A673 (cell line): ENCODE data around the gene LETMD1. TPM values are rescaled to one million over a fixed set of nuclear protein-coding genes. Genes with fewer than 3 reads are reported as not detected.

Experiments used
- BruUV-seq: library from RNA; stranded (reverse); fragments of 400-500 nt; replicated peaks from 2 replicates; lab custom pipeline; 2021; lab: Mats Ljungman, UMichigan
- CTCF ChIA-PET: fragments of 300-600 bp; sonication (Branson Sonifier 250); formaldehyde crosslinking; loops from one replicate; lab custom pipeline; 2022; ENCODE audit warnings: antibody characterized with exemption; lab: Charles Lee
- POLR2A ChIA-PET: fragments of 300-600 bp; sonication (Branson Sonifier 250); formaldehyde crosslinking; loops from one replicate; lab custom pipeline; 2022; ENCODE audit warnings: antibody characterized with exemption; ENCODE audit not compliant: low non-redundant PET; lab: Charles Lee
- DNase-seq: peaks from one replicate; pipeline ENCODE4 v3.0.0-alpha.2; 2015; ENCODE audit warnings: low spot score
- H3K27ac ChIP-seq: fragments of 200-600 bp; sonication (generic); 2 replicates; pipeline ENCODE4 v1.5.1; 2016; ENCODE audit warnings: mixed run types, low read depth, mild to moderate bottlenecking, mixed read lengths, antibody characterized with exemption, low read length; ENCODE audit not compliant: poor library complexity, severe bottlenecking
- H3K27me3 ChIP-seq: fragments of 200-600 bp; sonication (generic); replicated peaks from 2 replicates; pipeline ENCODE4 v1.6.1; 2017; ENCODE audit warnings: mixed run types, low read depth, mild to moderate bottlenecking, mixed read lengths, antibody characterized with exemption, low read length; ENCODE audit not compliant: insufficient read depth, poor library complexity
- H3K36me3 ChIP-seq: fragments of 200-600 bp; sonication (generic); 2 replicates; pipeline ENCODE4 v1.6.1; 2016; ENCODE audit warnings: mixed run types, mild to moderate bottlenecking, mixed read lengths, antibody characterized with exemption, low read length; ENCODE audit not compliant: insufficient read depth, poor library complexity, severe bottlenecking
- H3K4me1 ChIP-seq: fragments of 200-600 bp; sonication (generic); 2 replicates; pipeline ENCODE4 v1.6.1; 2017; ENCODE audit warnings: mixed run types, mild to moderate bottlenecking, mixed read lengths, antibody characterized with exemption, low read length; ENCODE audit not compliant: insufficient read depth, poor library complexity, severe bottlenecking
- H3K4me3 ChIP-seq: fragments of 200-600 bp; sonication (generic); 2 replicates; pipeline ENCODE4 v1.5.1; 2016; ENCODE audit warnings: low read depth, mixed run types, mild to moderate bottlenecking, mixed read lengths, low read length; ENCODE audit not compliant: poor library complexity, severe bottlenecking
- H3K9me3 ChIP-seq: fragments of 200-600 bp; sonication (generic); 2 replicates; pipeline ENCODE4 v1.6.1; 2016; ENCODE audit warnings: mixed run types, low read depth, mild to moderate bottlenecking, mixed read lengths, antibody characterized with exemption, low read length; ENCODE audit not compliant: poor library complexity, severe bottlenecking
- CTCF ChIP-seq: fragments of 300-800, 200-600 bp; sonication (generic); conservative IDR thresholded peaks from 2 replicates; pipeline ENCODE4 v1.5.1; 2017; ENCODE audit warnings: low read depth, mild to moderate bottlenecking, antibody characterized with exemption, low read length, moderate library complexity, mixed read lengths
- EZH2 ChIP-seq: fragments of 200-600 bp; sonication (generic); IDR thresholded peaks from 2 replicates; pipeline ENCODE4 v1.6.1; 2017; ENCODE audit warnings: borderline replicate concordance, low read depth, mild to moderate bottlenecking, mixed read lengths, antibody characterized with exemption, low read length; ENCODE audit not compliant: poor library complexity, severe bottlenecking
- intact Hi-C: fragments of 100-400 bp; cut with micrococcal nuclease; formaldehyde crosslinking; loops from one replicate; pipeline ENCODE4 v1.10.0; 2022; ENCODE audit not compliant: unreplicated experiment
- total RNA-seq: library from RNA; stranded (reverse); gene quantifications from 2 replicates; pipeline ENCODE4 v1.2.3, GENCODE V29; 2021

Gene LETMD1
- total RNA-seq, 1 experiment from 2014 or later: 60.3 TPM

GRCh38 chr12:51005671-51006070 lies 42.5 kb upstream of the LETMD1 start:
- H3K4me3 ChIP-seq: no peak overlapping the region
- no peak for DNase-seq
- CTCF ChIA-PET: no interaction called here
- H3K9me3 ChIP-seq: no peaks in the 10 kb centered on the region
- no peaks in the 10 kb centered on the region for H3K27me3 ChIP-seq
- intact Hi-C loops: no loop called here
- BruUV-seq: no TSS peak
- peaks cover 18% of the 10 kb centered on the region for H3K4me1 ChIP-seq
- POLR2A ChIA-PET: no interaction called here
- TF ChIP-seq CTCF (no peak), EZH2 (no peak)
- peaks cover 16% of the 10 kb centered on the region for H3K36me3 ChIP-seq
- no peak overlapping the region for H3K27ac ChIP-seq

- intact Hi-C loops: no loop called here
- TF ChIP-seq CTCF: no peak
- no peak overlapping the region for H3K27ac ChIP-seq
- BruUV-seq: no TSS peak
- ChIA-PET CTCF (no interaction called here), POLR2A (no interaction called here)
- H3K4me1 ChIP-seq: peaks cover 34% of the 10 kb centered on the region
- no peak overlapping the region for H3K4me3 ChIP-seq
- H3K27me3 ChIP-seq: no peaks in the 10 kb centered on the region
- DNase-seq: peak; percentile 73
- peaks cover 12% of the 10 kb centered on the region for H3K36me3 ChIP-seq
- no peaks in the 10 kb centered on the region for H3K9me3 ChIP-seq
Measured at GRCh38 chr12:51008329-51009055, 39.6 kb upstream of the LETMD1 start.

- peaks cover 34% of the 10 kb centered on the region for H3K4me1 ChIP-seq
- ChIA-PET CTCF (no interaction called here), POLR2A (no interaction called here)
- BruUV-seq: no TSS peak
- H3K36me3 ChIP-seq: peaks cover 12% of the 10 kb centered on the region
- TF ChIP-seq EZH2 (no peak), CTCF (no peak)
- H3K27me3 ChIP-seq: no peaks in the 10 kb centered on the region
- H3K4me3 ChIP-seq: no peak overlapping the region
- no peak for DNase-seq
- no peak overlapping the region for H3K27ac ChIP-seq
- no peaks in the 10 kb centered on the region for H3K9me3 ChIP-seq
- intact Hi-C loops: no loop called here
Measured at GRCh38 chr12:51009056-51009440, 39.1 kb upstream of the LETMD1 start.
